ENCODE data around the gene CPVL. TPM values are rescaled to one million over a fixed set of nuclear protein-coding genes. Genes with fewer than 3 reads are reported as not detected.

The CPVL gene
- total RNA-seq, 1 donor from 2014 or later, result 22.2 TPM

GRCh38 chr7:29135846-29136245, 10.5 kb downstream of the CPVL start:
- Mint-ChIP-seq H3K36me3 (ENCODE audit: low read depth, unreplicated experiment) (no peaks in the 10 kb centered on the region), H3K27me3 (ENCODE audit: low read depth, unreplicated experiment) (no peaks in the 10 kb centered on the region), H3K9me3 (ENCODE audit: unreplicated experiment) (no peaks in the 10 kb centered on the region), H3K4me3 (ENCODE audit: unreplicated experiment) (no peak overlapping the region), H3K4me1 (ENCODE audit: low read depth, unreplicated experiment) (peaks cover 24% of the 10 kb centered on the region), H3K27ac (ENCODE audit: unreplicated experiment) (no peak overlapping the region)
- Histone ChIP-seq H3K79me2 (ENCODE audit: insufficient read depth, low read length) (no peaks in the 10 kb centered on the region), H3K4me2 (ENCODE audit: low read length) (no peak overlapping the region), H4K20me1 (ENCODE audit: insufficient read depth, low read length) (no peaks in the 10 kb centered on the region), H3K9ac (ENCODE audit: low read length) (no peak overlapping the region), H3K27me3 (ENCODE audit: insufficient read depth, low read length) (no peaks in the 10 kb centered on the region), H3K36me3 (ENCODE audit: insufficient read depth, low read length) (no peaks in the 10 kb centered on the region), H3K4me1 (ENCODE audit: insufficient read depth, low read length) (peaks cover 10% of the 10 kb centered on the region), H2AFZ (ENCODE audit: low read depth, low read length) (no peak overlapping the region), H3K27ac (ENCODE audit: low read depth, low read length) (no peak overlapping the region), H3K9me3 (ENCODE audit: insufficient read depth, low read depth, low read length) (no peaks in the 10 kb centered on the region), H3K4me3 (ENCODE audit: insufficient read depth, low read depth, low read length) (no peak overlapping the region)
- TF ChIP-seq CTCF (IDR thresholded peaks at IDR 0.05; ENCODE audit: insufficient read depth, low read depth, low read length) (no peak), EZH2 (IDR thresholded peaks at IDR 0.05; ENCODE audit: insufficient read depth, low read length) (no peak)
- DNase-seq (ENCODE audit: low read depth), result no peak
- FAIRE-seq, result no peak

- H3K36me3 ChIP-seq (ENCODE audit: insufficient read depth, low read length), result no peaks in the 10 kb centered on the region
- DNase-seq (ENCODE audit: low read depth) (no peak), FAIRE-seq (no peak)
- H3K9ac ChIP-seq (ENCODE audit: low read length), result no peak overlapping the region
- no peaks in the 10 kb centered on the region for H4K20me1 ChIP-seq (ENCODE audit: insufficient read depth, low read length)
- peaks cover 4% of the 10 kb centered on the region for H3K4me1 Mint-ChIP-seq (ENCODE audit: low read depth, unreplicated experiment)
- H3K9me3 Mint-ChIP-seq (ENCODE audit: unreplicated experiment), result no peaks in the 10 kb centered on the region
- TF ChIP-seq CTCF (IDR thresholded peaks at IDR 0.05; ENCODE audit: insufficient read depth, low read depth, low read length), result no peak
- TF ChIP-seq EZH2 (IDR thresholded peaks at IDR 0.05; ENCODE audit: insufficient read depth, low read length), result no peak
- peaks cover 1% of the 10 kb centered on the region for H3K27me3 Mint-ChIP-seq (ENCODE audit: low read depth, unreplicated experiment)
- no peak overlapping the region for H3K4me3 ChIP-seq (ENCODE audit: insufficient read depth, low read depth, low read length)
- no peak overlapping the region for H3K27ac Mint-ChIP-seq (ENCODE audit: unreplicated experiment)
- H3K9me3 ChIP-seq (ENCODE audit: insufficient read depth, low read depth, low read length), result no peaks in the 10 kb centered on the region
- no peak overlapping the region for H2AFZ ChIP-seq (ENCODE audit: low read depth, low read length)
- no peaks in the 10 kb centered on the region for H3K79me2 ChIP-seq (ENCODE audit: insufficient read depth, low read length)
- no peak overlapping the region for H3K4me3 Mint-ChIP-seq (ENCODE audit: unreplicated experiment)
- no peak overlapping the region for H3K4me2 ChIP-seq (ENCODE audit: low read length)
- no peak overlapping the region for H3K27ac ChIP-seq (ENCODE audit: low read depth, low read length)
- H3K36me3 Mint-ChIP-seq (ENCODE audit: low read depth, unreplicated experiment), result no peaks in the 10 kb centered on the region
- no peaks in the 10 kb centered on the region for H3K4me1 ChIP-seq (ENCODE audit: insufficient read depth, low read length)
- no peaks in the 10 kb centered on the region for H3K27me3 ChIP-seq (ENCODE audit: insufficient read depth, low read length)
Measured at GRCh38 chr7:29132980-29133379, 13.4 kb downstream of the CPVL start.

GRCh38 chr7:29131678-29132077, 14.7 kb downstream of the CPVL start:
- H3K4me3 ChIP-seq (ENCODE audit: insufficient read depth, low read depth, low read length), result no peak overlapping the region
- H3K4me2 ChIP-seq (ENCODE audit: low read length), result no peak overlapping the region
- H3K9ac ChIP-seq (ENCODE audit: low read length), result no peak overlapping the region
- FAIRE-seq, result no peak
- TF ChIP-seq CTCF (IDR thresholded peaks at IDR 0.05; ENCODE audit: insufficient read depth, low read depth, low read length) (no peak), EZH2 (IDR thresholded peaks at IDR 0.05; ENCODE audit: insufficient read depth, low read length) (no peak)
- Mint-ChIP-seq H3K4me3 (ENCODE audit: unreplicated experiment) (no peak overlapping the region), H3K27ac (ENCODE audit: unreplicated experiment) (no peak overlapping the region), H3K27me3 (ENCODE audit: low read depth, unreplicated experiment) (peaks cover 1% of the 10 kb centered on the region), H3K4me1 (ENCODE audit: low read depth, unreplicated experiment) (peaks cover 11% of the 10 kb centered on the region), H3K36me3 (ENCODE audit: low read depth, unreplicated experiment) (no peaks in the 10 kb centered on the region), H3K9me3 (ENCODE audit: unreplicated experiment) (no peaks in the 10 kb centered on the region)
- H4K20me1 ChIP-seq (ENCODE audit: insufficient read depth, low read length), result no peaks in the 10 kb centered on the region
- H3K79me2 ChIP-seq (ENCODE audit: insufficient read depth, low read length), result no peaks in the 10 kb centered on the region
- H3K27ac ChIP-seq (ENCODE audit: low read depth, low read length), result no peak overlapping the region
- no peak for DNase-seq (ENCODE audit: low read depth)
- no peak overlapping the region for H2AFZ ChIP-seq (ENCODE audit: low read depth, low read length)
- no peaks in the 10 kb centered on the region for H3K4me1 ChIP-seq (ENCODE audit: insufficient read depth, low read length)
- no peaks in the 10 kb centered on the region for H3K27me3 ChIP-seq (ENCODE audit: insufficient read depth, low read length)
- no peaks in the 10 kb centered on the region for H3K36me3 ChIP-seq (ENCODE audit: insufficient read depth, low read length)
- H3K9me3 ChIP-seq (ENCODE audit: insufficient read depth, low read depth, low read length), result no peaks in the 10 kb centered on the region
